K562 (cell line): ENCODE measurements around the gene CLIP1. TPM values are rescaled to one million over a fixed set of nuclear protein-coding genes. Genes with fewer than 3 reads are reported as not detected.

ENCODE experiments used
- CBX5 ChIP-seq: IDR thresholded peaks from 2 replicates; pipeline ENCODE4 v1.6.1; 2014; ENCODE audit warnings: low read depth, borderline replicate concordance
- CHD7 ChIP-seq: fragments of 200-600 bp; sonication (generic); IDR thresholded peaks from one replicate; pipeline ENCODE4 v1.6.1; 2012; ENCODE audit warnings: mild to moderate bottlenecking, low read depth, low read length, inconsistent platforms
- JUND ChIP-seq, 2 experiments: IDR thresholded peaks; 2 replicates in 1 of 2; 3 replicates in 1 of 2; pipeline ENCODE4 v1.6.1; 2011; ENCODE audit warnings: borderline replicate concordance in 2 of 2, low read depth in 2 of 2, low read length in 2 of 2, improper control_type of control experiment in 1 of 2, missing biosample characterization in 1 of 2, missing genetic modification characterization in 1 of 2, missing genetic modification reagents in 1 of 2
- KAT7 ChIP-seq: sonication (generic); formaldehyde crosslinking; IDR thresholded peaks from 2 replicates; pipeline ENCODE4 v1.8.0; 2022; ENCODE audit warnings: missing genetic modification reagents, mild to moderate bottlenecking, borderline replicate concordance
- KDM2B ChIP-seq: fragments of 250-450 bp; sonication (Bioruptor Pico); IDR thresholded peaks from 2 replicates; pipeline ENCODE4 v1.8.0; 2021; ENCODE audit warnings: mild to moderate bottlenecking, moderate library complexity
- MCM7 ChIP-seq, 2 experiments: fragments of 450-650 bp; IDR thresholded peaks; 2 replicates each; pipeline ENCODE4 v1.6.1; 2016 to 2018
- PATZ1 ChIP-seq: fragments of 250-450 bp; sonication (Bioruptor Pico); IDR thresholded peaks from 2 replicates; pipeline ENCODE4 v1.5.0; 2020; ENCODE audit warnings: mild to moderate bottlenecking, borderline replicate concordance
- TAF9B ChIP-seq: fragments of 450-650 bp; IDR thresholded peaks from 2 replicates; pipeline ENCODE4 v1.6.1; 2018; ENCODE audit warnings: mild to moderate bottlenecking; ENCODE audit not compliant: partially characterized antibody
- USF2 ChIP-seq: sonication (generic); formaldehyde crosslinking; IDR thresholded peaks from 2 replicates; pipeline ENCODE4 v1.5.0; 2020; ENCODE audit warnings: missing genetic modification reagents
- ZC3H8 ChIP-seq: fragments of 450-650 bp; IDR thresholded peaks from 2 replicates; pipeline ENCODE4 v1.6.1; 2017
- ZNF583 ChIP-seq: fragments of 250-450 bp; sonication (Bioruptor Pico); IDR thresholded peaks from 2 replicates; pipeline ENCODE4 v1.4.0; 2020
- polyA plus RNA-seq, 8 experiments: library from polyadenylated mRNA; depleted of rRNA in 4 of 8; stranded (reverse) in 5 of 8; unstranded in 3 of 8; fragments of >200 nt; fragmentation: Nextera tagmentation in 2 of 8; fragmentation: Illumina TruSeq in 1 of 8; extraction: Ambion mirVana in 2 of 8; extraction: Trizol in 1 of 8; gene quantifications; 2 replicates each; pipeline versions ENCODE4 v1.2.1 to v1.2.3, GENCODE V29; 2011 to 2014; ENCODE audit warnings: inconsistent platforms in 1 of 8, missing spikeins in 1 of 8
- total RNA-seq, 7 experiments: library from RNA; depleted of rRNA in 6 of 7; stranded (reverse); fragments of >200 nt in 6 of 7; fragmentation: Illumina TruSeq in 2 of 7; extraction: Trizol in 2 of 7; gene quantifications; 2 replicates each; pipeline versions ENCODE4 v1.2.1 to v1.2.3, GENCODE V29; 2011 to 2021; ENCODE audit warnings: low replicate concordance in 1 of 7
- TF ChIP-seq, protein P1 (sequence below): sonication (generic); formaldehyde crosslinking; IDR thresholded peaks from 2 replicates; pipeline ENCODE4 v1.8.0; 2022; ENCODE audit warnings: mild to moderate bottlenecking, missing genetic modification reagents

Gene CLIP1
- total and polyA plus RNA-seq, 9 of the 15 experiments (the other 6 are each of a cell fraction or from before 2014, with no cell fraction given) = 5.8 to 33.9 (median 27.6) TPM

DNA sequence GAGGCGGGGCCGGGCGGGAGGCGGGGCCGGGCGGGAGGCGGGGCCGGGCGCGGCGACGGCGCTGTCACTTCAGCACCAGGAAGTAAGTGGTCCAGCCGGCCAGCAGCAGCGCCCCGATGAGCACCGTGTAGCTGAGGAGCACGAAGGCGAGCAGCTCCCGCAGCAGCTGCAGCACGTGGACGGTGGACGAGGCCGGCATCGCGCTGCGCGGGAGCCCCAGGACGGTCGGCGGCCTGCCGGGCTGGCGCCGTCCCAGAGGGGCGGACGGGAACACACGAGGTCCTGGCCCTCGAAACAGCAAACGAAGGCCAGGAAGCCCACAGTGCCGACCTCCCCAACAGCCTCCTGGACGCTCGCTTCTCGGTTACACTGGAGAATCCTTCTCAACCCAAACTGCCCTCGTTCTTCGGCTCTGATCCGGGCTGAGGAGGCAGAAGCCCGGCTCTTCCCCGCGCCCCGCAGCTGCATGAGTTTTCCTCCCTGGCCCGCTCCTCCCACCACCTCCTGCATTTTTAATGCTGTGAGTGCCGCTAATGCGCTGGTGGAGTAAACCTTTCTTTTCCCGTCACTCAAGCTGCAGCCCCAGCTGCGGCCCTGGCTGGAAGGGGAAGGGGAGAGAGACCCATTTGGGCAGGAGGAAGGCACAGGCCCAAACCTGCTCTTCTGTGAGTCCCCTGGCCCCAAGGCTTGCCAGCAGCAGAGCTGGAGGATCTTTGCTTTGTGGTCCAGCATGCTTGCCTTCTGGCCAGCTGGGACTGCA, 195.9 kb downstream of the CLIP1 start (continued):
- TF ChIP-seq ZNF583 (CRISPR knock-in tag) (peak; percentile 53; the same call in 1 of the 2 replicates), ZC3H8 (no peak), KAT7 (CRISPR knock-in tag) (no peak), JUND (IDR thresholded peaks at IDR 0.05; ENCODE audit: borderline replicate concordance, low read depth, low read length) (no peak), JUND (tag; IDR thresholded peaks at IDR 0.05; ENCODE audit: borderline replicate concordance, low read depth, low read length) (no peak), CBX5 (no peak), USF2 (peak; percentile 68), CHD7 (no peak), MCM7 (IDR thresholded peaks at IDR 0.05) (no peak), KDM2B (CRISPR knock-in tag) (peak; percentile 64; the same call in 1 of the 2 replicates), TAF9B (no peak), PATZ1 (no peak)
- TF ChIP-seq, protein P1, sequence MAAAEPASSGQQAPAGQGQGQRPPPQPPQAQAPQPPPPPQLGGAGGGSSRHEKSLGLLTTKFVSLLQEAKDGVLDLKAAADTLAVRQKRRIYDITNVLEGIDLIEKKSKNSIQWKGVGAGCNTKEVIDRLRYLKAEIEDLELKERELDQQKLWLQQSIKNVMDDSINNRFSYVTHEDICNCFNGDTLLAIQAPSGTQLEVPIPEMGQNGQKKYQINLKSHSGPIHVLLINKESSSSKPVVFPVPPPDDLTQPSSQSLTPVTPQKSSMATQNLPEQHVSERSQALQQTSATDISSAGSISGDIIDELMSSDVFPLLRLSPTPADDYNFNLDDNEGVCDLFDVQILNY (CRISPR knock-in tag) = peak; percentile 97
